K562 (cell line): ENCODE measurements around the gene CCDC47. TPM values are rescaled to one million over a fixed set of nuclear protein-coding genes. Genes with fewer than 3 reads are reported as not detected.

ENCODE experiments used
- CBX8 ChIP-seq: fragments of 200-600 bp; sonication (generic); IDR thresholded peaks from 2 replicates; pipeline ENCODE4 v1.6.1; 2012; ENCODE audit warnings: borderline replicate concordance, mixed run types, low read depth, mild to moderate bottlenecking, moderate library complexity, mixed read lengths, low read length, control low read depth, inconsistent platforms; ENCODE audit not compliant: poor library complexity, severe bottlenecking; ENCODE audit errors: extremely low read depth
- ESRRB ChIP-seq: fragments of 250-450 bp; sonication (Bioruptor Pico); IDR thresholded peaks from 2 replicates; pipeline ENCODE4 v1.5.0; 2020; ENCODE audit warnings: mild to moderate bottlenecking, moderate library complexity, borderline replicate concordance
- FOXM1 ChIP-seq, 2 experiments: fragments of 450-650 bp in 1 of 2; sonication (generic) in 1 of 2; formaldehyde crosslinking in 1 of 2; IDR thresholded peaks; 2 replicates each; pipeline versions ENCODE4 v1.6.1 to v1.9.0; 2017 to 2022; ENCODE audit warnings: low read depth in 2 of 2, mild to moderate bottlenecking in 2 of 2, missing genetic modification reagents in 1 of 2, moderate library complexity in 1 of 2
- FOXP1 ChIP-seq: sonication (generic); formaldehyde crosslinking; IDR thresholded peaks from 2 replicates; pipeline ENCODE4 v1.8.0; 2022; ENCODE audit warnings: mild to moderate bottlenecking, missing genetic modification reagents
- GTF2A2 ChIP-seq: IDR thresholded peaks from 2 replicates; pipeline ENCODE4 v1.6.1; 2016; ENCODE audit warnings: mild to moderate bottlenecking, missing genetic modification characterization, missing compliant biosample characterization
- IFI16 ChIP-seq: fragments of 250-450 bp; sonication (Bioruptor Pico); IDR thresholded peaks from 2 replicates; pipeline ENCODE4 v2.1.2; 2022; ENCODE audit warnings: mild to moderate bottlenecking, inconsistent platforms
- ILK ChIP-seq: fragments of 450-650 bp; IDR thresholded peaks from 2 replicates; pipeline ENCODE4 v1.6.1; 2016; ENCODE audit warnings: missing genetic modification characterization, low read depth, mild to moderate bottlenecking, missing compliant biosample characterization, moderate library complexity, borderline replicate concordance
- KLF10 ChIP-seq: fragments of 250-450 bp; sonication (Bioruptor Pico); IDR thresholded peaks from 2 replicates; pipeline ENCODE4 v1.6.1; 2021; ENCODE audit warnings: matching md5 sums
- MXI1 ChIP-seq: IDR thresholded peaks from 2 replicates; pipeline ENCODE4 v1.6.1; 2011; ENCODE audit warnings: low read depth, mild to moderate bottlenecking, improper control_type of control experiment, low read length
- RBBP5 ChIP-seq: fragments of 200-600 bp; sonication (generic); IDR thresholded peaks from 2 replicates; pipeline ENCODE4 v1.6.1; 2012; ENCODE audit warnings: borderline replicate concordance, mild to moderate bottlenecking, low read length, control low read depth, inconsistent platforms; ENCODE audit not compliant: insufficient read depth, poor library complexity, severe bottlenecking
- RUNX1 ChIP-seq: sonication (generic); IDR thresholded peaks from 2 replicates; pipeline ENCODE4 v1.6.1; 2016; ENCODE audit warnings: antibody characterized with exemption, low read depth
- SOX6 ChIP-seq: fragments of 450-650 bp; IDR thresholded peaks from 2 replicates; pipeline ENCODE4 v1.6.1; 2014; ENCODE audit warnings: mild to moderate bottlenecking
- SRSF1 ChIP-seq: fragments of 200-400 bp; formaldehyde crosslinking; IDR thresholded peaks from 2 replicates; pipeline ENCODE4 v1.6.1; 2017; ENCODE audit warnings: mild to moderate bottlenecking, low read depth, low read length, moderate library complexity
- STAT5A ChIP-seq: IDR thresholded peaks from 2 replicates; pipeline ENCODE4 v1.6.1; 2012; ENCODE audit warnings: low read length, inconsistent platforms, borderline replicate concordance
- TEAD1 ChIP-seq, 2 experiments: fragments of 450-650 bp in 1 of 2; sonication (generic) in 1 of 2; formaldehyde crosslinking; IDR thresholded peaks; 2 replicates each; pipeline versions ENCODE4 v1.4.0 to v1.8.0; 2020 to 2022; ENCODE audit warnings: mild to moderate bottlenecking in 2 of 2, missing genetic modification reagents in 1 of 2
- TEAD2 ChIP-seq: fragments of 450-650 bp; IDR thresholded peaks from 2 replicates; pipeline ENCODE4 v1.6.1; 2016; ENCODE audit warnings: missing genetic modification characterization, control low read depth, missing compliant biosample characterization
- ZNF445 ChIP-seq: fragments of 250-450 bp; sonication (Bioruptor Pico); IDR thresholded peaks from 2 replicates; pipeline ENCODE4 v1.4.0; 2020; ENCODE audit warnings: low read depth, mild to moderate bottlenecking, moderate library complexity
- ZNF551 ChIP-seq: fragments of 250-450 bp; sonication (Bioruptor Pico); IDR thresholded peaks from 2 replicates; pipeline ENCODE4 v1.5.0; 2021; ENCODE audit warnings: mild to moderate bottlenecking, moderate library complexity
- ZSCAN32 ChIP-seq: fragments of 450-650 bp; formaldehyde crosslinking; IDR thresholded peaks from 2 replicates; pipeline ENCODE4 v1.4.0; 2020; ENCODE audit warnings: mild to moderate bottlenecking, moderate library complexity
- polyA plus RNA-seq, 8 experiments: library from polyadenylated mRNA; depleted of rRNA in 4 of 8; stranded (reverse) in 5 of 8; unstranded in 3 of 8; fragments of >200 nt; fragmentation: Nextera tagmentation in 2 of 8; fragmentation: Illumina TruSeq in 1 of 8; extraction: Ambion mirVana in 2 of 8; extraction: Trizol in 1 of 8; gene quantifications; 2 replicates each; pipeline versions ENCODE4 v1.2.1 to v1.2.3, GENCODE V29; 2011 to 2014; ENCODE audit warnings: inconsistent platforms in 1 of 8, missing spikeins in 1 of 8
- total RNA-seq, 7 experiments: library from RNA; depleted of rRNA in 6 of 7; stranded (reverse); fragments of >200 nt in 6 of 7; fragmentation: Illumina TruSeq in 2 of 7; extraction: Trizol in 2 of 7; gene quantifications; 2 replicates each; pipeline versions ENCODE4 v1.2.1 to v1.2.3, GENCODE V29; 2011 to 2021; ENCODE audit warnings: low replicate concordance in 1 of 7
- TF ChIP-seq, protein P1 (sequence below): sonication (generic); formaldehyde crosslinking; IDR thresholded peaks from 2 replicates; pipeline ENCODE4 v1.8.1; 2023; ENCODE audit warnings: mild to moderate bottlenecking, missing genetic modification reagents
- TF ChIP-seq, protein P2 (sequence below): sonication (generic); formaldehyde crosslinking; IDR thresholded peaks from 2 replicates; pipeline ENCODE4 v1.8.0; 2022; ENCODE audit warnings: mild to moderate bottlenecking, missing genetic modification reagents
- TF ChIP-seq, protein P3 (sequence below): fragments of 250-450 bp; sonication (Bioruptor Pico); IDR thresholded peaks from 2 replicates; pipeline ENCODE4 v1.8.0; 2022; ENCODE audit warnings: moderate library complexity, mild to moderate bottlenecking, inconsistent platforms

Gene CCDC47
- total and polyA plus RNA-seq, 9 of the 15 experiments (the other 6 are each of a cell fraction or from before 2014, with no cell fraction given): 15.5 to 162 (median 122) TPM

DNA sequence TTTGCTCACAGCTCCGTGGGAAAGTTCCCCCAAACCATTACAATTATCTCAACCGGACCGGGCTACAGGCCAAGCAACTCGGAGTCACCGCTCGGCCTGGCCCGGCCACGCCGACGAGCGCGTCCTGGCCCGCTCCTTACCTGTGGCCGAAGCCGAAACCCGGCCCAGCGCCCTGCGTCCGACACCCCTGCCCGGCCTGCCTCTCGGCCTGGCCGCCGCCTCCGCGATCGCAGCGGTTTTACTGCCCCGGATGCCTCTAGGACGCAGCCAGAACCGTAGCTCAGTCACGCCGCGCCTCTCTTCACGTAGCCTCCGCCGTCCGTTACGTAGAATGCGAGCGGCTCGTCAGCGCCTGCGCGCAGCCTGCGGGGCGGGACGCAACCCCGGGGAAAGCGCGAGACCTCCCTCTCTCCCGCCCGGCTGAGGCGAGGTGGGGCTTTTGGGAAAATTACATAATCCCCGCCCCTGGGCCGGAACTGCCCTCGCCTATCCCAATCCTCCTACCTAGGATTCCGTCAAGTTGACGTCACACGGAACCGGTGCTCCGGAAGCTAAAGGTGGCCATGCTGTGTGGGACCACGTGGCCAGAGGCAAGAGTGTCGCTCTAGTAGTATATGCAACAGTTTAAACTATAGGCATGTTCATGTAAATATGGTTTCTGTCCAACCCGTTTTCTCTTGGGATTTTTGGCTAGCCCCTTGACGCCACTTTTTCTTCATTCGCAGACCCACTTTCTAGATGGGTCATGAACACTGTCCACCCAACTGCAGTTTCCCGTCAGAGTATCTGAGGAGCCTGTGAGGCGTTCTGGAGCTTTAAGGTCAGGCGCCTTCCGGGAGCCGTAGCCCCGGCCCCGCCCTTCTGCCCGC lies at the start of gene CCDC47 (continued):
- TF ChIP-seq TEAD2: no peak
- no peak for TF ChIP-seq CBX8
- TF ChIP-seq FOXP1 (CRISPR knock-in tag): peak; percentile 37; the same call in 1 of the 2 replicates
- no peak for TF ChIP-seq KLF10
- TF ChIP-seq MXI1: peak; percentile 98
- TF ChIP-seq ZNF445: no peak
- no peak for TF ChIP-seq SOX6
- peak; percentile 23; the same call in 1 of the 2 replicates for TF ChIP-seq STAT5A
- no peak for TF ChIP-seq ZSCAN32 (CRISPR knock-in tag)
- no peak for TF ChIP-seq ZNF551
- TF ChIP-seq RBBP5: peak; percentile 87
- TF ChIP-seq IFI16: no peak
- TF ChIP-seq GTF2A2 (tag): no peak
- TF ChIP-seq ILK (tag): no peak
- TF ChIP-seq TEAD1 (CRISPR knock-in tag; IDR thresholded peaks at IDR 0.05): peak; percentile 61 to 92; a peak in 3 of 4 replicates
- TF ChIP-seq, protein P1, sequence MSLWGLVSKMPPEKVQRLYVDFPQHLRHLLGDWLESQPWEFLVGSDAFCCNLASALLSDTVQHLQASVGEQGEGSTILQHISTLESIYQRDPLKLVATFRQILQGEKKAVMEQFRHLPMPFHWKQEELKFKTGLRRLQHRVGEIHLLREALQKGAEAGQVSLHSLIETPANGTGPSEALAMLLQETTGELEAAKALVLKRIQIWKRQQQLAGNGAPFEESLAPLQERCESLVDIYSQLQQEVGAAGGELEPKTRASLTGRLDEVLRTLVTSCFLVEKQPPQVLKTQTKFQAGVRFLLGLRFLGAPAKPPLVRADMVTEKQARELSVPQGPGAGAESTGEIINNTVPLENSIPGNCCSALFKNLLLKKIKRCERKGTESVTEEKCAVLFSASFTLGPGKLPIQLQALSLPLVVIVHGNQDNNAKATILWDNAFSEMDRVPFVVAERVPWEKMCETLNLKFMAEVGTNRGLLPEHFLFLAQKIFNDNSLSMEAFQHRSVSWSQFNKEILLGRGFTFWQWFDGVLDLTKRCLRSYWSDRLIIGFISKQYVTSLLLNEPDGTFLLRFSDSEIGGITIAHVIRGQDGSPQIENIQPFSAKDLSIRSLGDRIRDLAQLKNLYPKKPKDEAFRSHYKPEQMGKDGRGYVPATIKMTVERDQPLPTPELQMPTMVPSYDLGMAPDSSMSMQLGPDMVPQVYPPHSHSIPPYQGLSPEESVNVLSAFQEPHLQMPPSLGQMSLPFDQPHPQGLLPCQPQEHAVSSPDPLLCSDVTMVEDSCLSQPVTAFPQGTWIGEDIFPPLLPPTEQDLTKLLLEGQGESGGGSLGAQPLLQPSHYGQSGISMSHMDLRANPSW (CRISPR knock-in tag): no peak
- TF ChIP-seq FOXM1 (IDR thresholded peaks at IDR 0.05; ENCODE audit: low read depth): no peak
- TF ChIP-seq FOXM1 (CRISPR knock-in tag; IDR thresholded peaks at IDR 0.05; ENCODE audit: low read depth): 0 out of 2 replicates have a peak, but pooled peaks have one; percentile 50
- TF ChIP-seq ESRRB (CRISPR knock-in tag): no peak
- TF ChIP-seq, protein P2, sequence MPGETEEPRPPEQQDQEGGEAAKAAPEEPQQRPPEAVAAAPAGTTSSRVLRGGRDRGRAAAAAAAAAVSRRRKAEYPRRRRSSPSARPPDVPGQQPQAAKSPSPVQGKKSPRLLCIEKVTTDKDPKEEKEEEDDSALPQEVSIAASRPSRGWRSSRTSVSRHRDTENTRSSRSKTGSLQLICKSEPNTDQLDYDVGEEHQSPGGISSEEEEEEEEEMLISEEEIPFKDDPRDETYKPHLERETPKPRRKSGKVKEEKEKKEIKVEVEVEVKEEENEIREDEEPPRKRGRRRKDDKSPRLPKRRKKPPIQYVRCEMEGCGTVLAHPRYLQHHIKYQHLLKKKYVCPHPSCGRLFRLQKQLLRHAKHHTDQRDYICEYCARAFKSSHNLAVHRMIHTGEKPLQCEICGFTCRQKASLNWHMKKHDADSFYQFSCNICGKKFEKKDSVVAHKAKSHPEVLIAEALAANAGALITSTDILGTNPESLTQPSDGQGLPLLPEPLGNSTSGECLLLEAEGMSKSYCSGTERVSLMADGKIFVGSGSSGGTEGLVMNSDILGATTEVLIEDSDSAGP (CRISPR knock-in tag): peak; percentile 83; the same call in 1 of the 2 replicates
- TF ChIP-seq, protein P3, sequence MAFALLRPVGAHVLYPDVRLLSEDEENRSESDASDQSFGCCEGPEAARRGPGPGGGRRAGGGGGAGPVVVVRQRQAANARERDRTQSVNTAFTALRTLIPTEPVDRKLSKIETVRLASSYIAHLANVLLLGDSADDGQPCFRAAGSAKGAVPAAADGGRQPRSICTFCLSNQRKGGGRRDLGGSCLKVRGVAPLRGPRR (CRISPR knock-in tag): 0 out of 2 replicates have a peak, but pooled peaks have one; percentile 41
- peak; percentile 85; the same call in 1 of the 2 replicates for TF ChIP-seq SRSF1
- no peak for TF ChIP-seq RUNX1
